ENCODE measurements around the gene CDK14. TPM values are rescaled to one million over a fixed set of nuclear protein-coding genes. Genes with fewer than 3 reads are reported as not detected.
A peak's percentile ranks its signal among the peaks of the same experiment; 100 is the strongest.

Gene CDK14
- total RNA-seq, 1 donor, result 39.1 TPM

- no peak for TF ChIP-seq CTCF (IDR thresholded peaks at IDR 0.05; ENCODE audit: extremely low read depth, low read depth, low read length)
- DNase-seq (ENCODE audit: insufficient read length, low spot score, missing footprints), result no peak
- no peak overlapping the region for H3K27ac ChIP-seq (ENCODE audit: low read depth, low read length)
- no peaks in the 10 kb centered on the region for H3K27me3 ChIP-seq (ENCODE audit: insufficient read depth, low read length)
- H3K9me3 ChIP-seq (ENCODE audit: low read depth, low read length), result no peaks in the 10 kb centered on the region
- H3K36me3 ChIP-seq (ENCODE audit: insufficient read depth, low read length), result no peaks in the 10 kb centered on the region
- H3K4me2 ChIP-seq (ENCODE audit: insufficient read depth, low read length), result no peak overlapping the region
- H4K20me1 ChIP-seq (ENCODE audit: insufficient read depth, low read length), result no peaks in the 10 kb centered on the region
- no peaks in the 10 kb centered on the region for H3K79me2 ChIP-seq (ENCODE audit: insufficient read depth, low read length)
- H2AFZ ChIP-seq (ENCODE audit: low read length), result no peak overlapping the region
- no peak overlapping the region for H3K4me3 ChIP-seq (ENCODE audit: insufficient read depth, low read length)
- peaks cover 15% of the 10 kb centered on the region for H3K4me1 ChIP-seq (ENCODE audit: insufficient read depth, low read length)
These were observed 347.9 kb downstream of the CDK14 start for GRCh38 chr7:90944021-90944420.

GRCh38 chr7:90945104-90945787 lies 349.1 kb downstream of the CDK14 start:
- DNase-seq (ENCODE audit: insufficient read length, low spot score, missing footprints), result no peak
- no peak for TF ChIP-seq CTCF (IDR thresholded peaks at IDR 0.05; ENCODE audit: extremely low read depth, low read depth, low read length)
- no peaks in the 10 kb centered on the region for H3K36me3 ChIP-seq (ENCODE audit: insufficient read depth, low read length)
- H3K79me2 ChIP-seq (ENCODE audit: insufficient read depth, low read length), result no peaks in the 10 kb centered on the region
- peak overlapping the region; percentile 55 for H3K27ac ChIP-seq (ENCODE audit: low read depth, low read length)
- H2AFZ ChIP-seq (ENCODE audit: low read length), result peak overlapping the region; percentile 21
- no peak overlapping the region for H3K4me3 ChIP-seq (ENCODE audit: insufficient read depth, low read length)
- no peaks in the 10 kb centered on the region for H3K27me3 ChIP-seq (ENCODE audit: insufficient read depth, low read length)
- H3K9me3 ChIP-seq (ENCODE audit: low read depth, low read length), result no peaks in the 10 kb centered on the region
- no peaks in the 10 kb centered on the region for H4K20me1 ChIP-seq (ENCODE audit: insufficient read depth, low read length)
- peaks cover 15% of the 10 kb centered on the region for H3K4me1 ChIP-seq (ENCODE audit: insufficient read depth, low read length)
- H3K4me2 ChIP-seq (ENCODE audit: insufficient read depth, low read length), result peak overlapping the region; percentile 38

- H4K20me1 ChIP-seq (ENCODE audit: insufficient read depth, low read length), result no peaks in the 10 kb centered on the region
- H3K79me2 ChIP-seq (ENCODE audit: insufficient read depth, low read length), result no peaks in the 10 kb centered on the region
- no peak for TF ChIP-seq CTCF (IDR thresholded peaks at IDR 0.05; ENCODE audit: extremely low read depth, low read depth, low read length)
- no peak overlapping the region for H2AFZ ChIP-seq (ENCODE audit: low read length)
- H3K27ac ChIP-seq (ENCODE audit: low read depth, low read length), result no peak overlapping the region
- no peak for DNase-seq (ENCODE audit: insufficient read length, low spot score, missing footprints)
- no peak overlapping the region for H3K4me3 ChIP-seq (ENCODE audit: insufficient read depth, low read length)
- no peaks in the 10 kb centered on the region for H3K27me3 ChIP-seq (ENCODE audit: insufficient read depth, low read length)
- no peaks in the 10 kb centered on the region for H3K9me3 ChIP-seq (ENCODE audit: low read depth, low read length)
- peaks cover 15% of the 10 kb centered on the region for H3K4me1 ChIP-seq (ENCODE audit: insufficient read depth, low read length)
- no peak overlapping the region for H3K4me2 ChIP-seq (ENCODE audit: insufficient read depth, low read length)
- H3K36me3 ChIP-seq (ENCODE audit: insufficient read depth, low read length), result no peaks in the 10 kb centered on the region
These were observed 350.8 kb downstream of the CDK14 start for GRCh38 chr7:90946730-90947501.

- H3K27ac ChIP-seq (ENCODE audit: low read depth, low read length), result no peak overlapping the region
- no peaks in the 10 kb centered on the region for H3K9me3 ChIP-seq (ENCODE audit: low read depth, low read length)
- H3K27me3 ChIP-seq (ENCODE audit: insufficient read depth, low read length), result no peaks in the 10 kb centered on the region
- no peaks in the 10 kb centered on the region for H3K79me2 ChIP-seq (ENCODE audit: insufficient read depth, low read length)
- H3K4me3 ChIP-seq (ENCODE audit: insufficient read depth, low read length), result no peak overlapping the region
- TF ChIP-seq CTCF (IDR thresholded peaks at IDR 0.05; ENCODE audit: extremely low read depth, low read depth, low read length), result no peak
- DNase-seq (ENCODE audit: insufficient read length, low spot score, missing footprints), result peak; percentile 14
- H3K4me1 ChIP-seq (ENCODE audit: insufficient read depth, low read length), result peaks cover 15% of the 10 kb centered on the region
- no peak overlapping the region for H3K4me2 ChIP-seq (ENCODE audit: insufficient read depth, low read length)
- H3K36me3 ChIP-seq (ENCODE audit: insufficient read depth, low read length), result no peaks in the 10 kb centered on the region
- no peak overlapping the region for H2AFZ ChIP-seq (ENCODE audit: low read length)
- H4K20me1 ChIP-seq (ENCODE audit: insufficient read depth, low read length), result no peaks in the 10 kb centered on the region
These were observed 352.0 kb downstream of the CDK14 start for GRCh38 chr7:90948085-90948484.
